Measurements from ENCODE around the gene ACBD4. TPM values are rescaled to one million over a fixed set of nuclear protein-coding genes. Genes with fewer than 3 reads are reported as not detected.

ACBD4 gene
- total and polyA plus RNA-seq, 2 donors from 2014 or later, result 19.2 to 46.3 TPM

DNA sequence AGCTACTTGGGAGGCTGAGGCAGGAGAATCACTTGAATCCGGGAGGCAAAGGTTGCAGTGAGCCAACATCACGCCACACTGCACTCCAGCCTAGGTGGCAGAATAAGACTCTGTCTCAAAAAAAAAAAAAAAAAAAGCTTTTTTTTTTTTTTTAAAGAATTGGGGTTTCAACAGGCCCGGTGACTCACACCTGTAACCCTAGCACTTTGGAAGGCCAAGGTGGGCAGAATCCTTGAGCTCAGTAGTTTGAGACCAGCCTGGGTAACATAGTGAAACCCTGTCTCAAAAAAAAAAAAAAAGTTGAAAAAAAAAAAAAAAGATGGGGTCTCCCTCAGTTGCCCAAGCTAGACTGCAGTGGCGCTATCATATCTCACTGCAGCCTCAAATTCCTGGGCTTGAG lies 19.5 kb downstream of the ACBD4 start:
- H3K27ac ChIP-seq (ENCODE audit: low read depth in 2 of 2, low read length in 2 of 2), result no peak overlapping the region
- TF ChIP-seq, protein P1, sequence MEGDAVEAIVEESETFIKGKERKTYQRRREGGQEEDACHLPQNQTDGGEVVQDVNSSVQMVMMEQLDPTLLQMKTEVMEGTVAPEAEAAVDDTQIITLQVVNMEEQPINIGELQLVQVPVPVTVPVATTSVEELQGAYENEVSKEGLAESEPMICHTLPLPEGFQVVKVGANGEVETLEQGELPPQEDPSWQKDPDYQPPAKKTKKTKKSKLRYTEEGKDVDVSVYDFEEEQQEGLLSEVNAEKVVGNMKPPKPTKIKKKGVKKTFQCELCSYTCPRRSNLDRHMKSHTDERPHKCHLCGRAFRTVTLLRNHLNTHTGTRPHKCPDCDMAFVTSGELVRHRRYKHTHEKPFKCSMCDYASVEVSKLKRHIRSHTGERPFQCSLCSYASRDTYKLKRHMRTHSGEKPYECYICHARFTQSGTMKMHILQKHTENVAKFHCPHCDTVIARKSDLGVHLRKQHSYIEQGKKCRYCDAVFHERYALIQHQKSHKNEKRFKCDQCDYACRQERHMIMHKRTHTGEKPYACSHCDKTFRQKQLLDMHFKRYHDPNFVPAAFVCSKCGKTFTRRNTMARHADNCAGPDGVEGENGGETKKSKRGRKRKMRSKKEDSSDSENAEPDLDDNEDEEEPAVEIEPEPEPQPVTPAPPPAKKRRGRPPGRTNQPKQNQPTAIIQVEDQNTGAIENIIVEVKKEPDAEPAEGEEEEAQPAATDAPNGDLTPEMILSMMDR (IDR thresholded peaks at IDR 0.05; ENCODE audit: borderline replicate concordance, extremely low read depth, insufficient read depth), result no peak
- peaks cover 3 to 26% (median 19%) of the 10 kb centered on the region in 3 donors for H3K4me1 ChIP-seq (ENCODE audit: control insufficient read depth in 2 of 3, insufficient read depth in 2 of 3, low read depth in 1 of 3, low read length in 3 of 3)

DNA sequence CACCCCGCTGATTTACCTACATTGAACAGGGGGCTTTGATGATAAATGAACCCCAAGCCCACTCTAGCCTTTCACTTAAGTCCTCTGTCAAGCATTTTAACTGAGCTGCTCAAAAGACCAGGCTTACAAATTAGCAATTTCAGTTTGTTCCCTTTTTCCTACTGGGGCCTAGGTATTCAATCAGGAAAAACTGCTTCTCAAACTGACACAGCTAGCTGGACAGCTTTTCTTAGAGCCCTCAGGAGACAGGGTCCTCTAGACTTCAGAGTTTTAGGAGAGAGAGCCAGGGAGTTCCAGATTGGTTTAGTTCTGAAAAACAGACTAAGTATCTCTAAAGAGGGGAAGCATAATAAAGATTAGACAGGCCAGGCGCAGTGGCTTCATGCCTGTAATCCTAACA lies 20.0 kb downstream of the ACBD4 start:
- FAIRE-seq (no peak), DNase-seq (peak in 1 of 5 donors; percentile 29)
- Histone ChIP-seq H3K9me3 (ENCODE audit: control insufficient read depth in 2 of 3, insufficient read depth in 1 of 3, low read length in 3 of 3) (no peaks in the 10 kb centered on the region), H3K9ac (ENCODE audit: low read length in 3 of 3) (peak overlapping the region in 1 of 3 donors; percentile 40), H3K27ac (ENCODE audit: low read depth in 2 of 2, low read length in 2 of 2) (no peak overlapping the region), H3K36me3 (ENCODE audit: control insufficient read depth in 2 of 3, insufficient read depth in 3 of 3, low read length in 3 of 3) (no peaks in the 10 kb centered on the region), H3K4me1 (ENCODE audit: control insufficient read depth in 2 of 3, insufficient read depth in 2 of 3, low read depth in 1 of 3, low read length in 3 of 3) (peaks cover 3 to 26% (median 19%) of the 10 kb centered on the region in 3 donors), H3K27me3 (ENCODE audit: control insufficient read depth, insufficient read depth, low read length) (no peaks in the 10 kb centered on the region), H3K4me3 (ENCODE audit: low read length in 3 of 3) (no peak overlapping the region)
- intact Hi-C loops (cut with DNase I), result no loop called here
- TF ChIP-seq, protein P1 (IDR thresholded peaks at IDR 0.05; ENCODE audit: borderline replicate concordance, extremely low read depth, insufficient read depth), result no peak

More for the DNA sequence above, 19.5 kb downstream of the ACBD4 start:
- intact Hi-C loops (cut with DNase I), result no loop called here
- peak overlapping the region in 1 of 3 donors; percentile 40 for H3K9ac ChIP-seq (ENCODE audit: low read length in 3 of 3)
- H3K9me3 ChIP-seq (ENCODE audit: control insufficient read depth in 2 of 3, insufficient read depth in 1 of 3, low read length in 3 of 3), result no peaks in the 10 kb centered on the region
- no peak overlapping the region for H3K4me3 ChIP-seq (ENCODE audit: low read length in 3 of 3)
- no peak for FAIRE-seq
- peak in 1 of 5 donors; percentile 10 for DNase-seq
- no peaks in the 10 kb centered on the region for H3K27me3 ChIP-seq (ENCODE audit: control insufficient read depth, insufficient read depth, low read length)
- no peaks in the 10 kb centered on the region for H3K36me3 ChIP-seq (ENCODE audit: control insufficient read depth in 2 of 3, insufficient read depth in 3 of 3, low read length in 3 of 3)

DNA sequence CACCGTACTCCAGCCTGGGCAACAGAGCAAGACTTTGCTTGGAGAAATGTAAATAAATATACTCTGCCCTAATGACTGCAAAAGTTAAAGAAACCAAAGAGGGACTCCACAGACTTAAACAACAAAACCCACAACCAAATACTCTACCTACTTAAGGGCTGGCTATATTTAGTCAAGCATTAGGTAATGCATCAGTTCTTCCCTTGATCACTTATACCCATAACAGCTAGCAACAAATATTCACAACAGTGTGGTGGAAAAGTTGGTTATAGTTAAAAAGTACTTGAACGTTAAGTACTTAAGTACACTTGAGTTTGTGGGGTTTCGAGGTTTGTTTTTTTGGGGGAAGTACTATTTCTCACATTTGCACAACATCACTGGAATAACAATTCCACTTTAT lies 20.8 kb downstream of the ACBD4 start:
- no peak overlapping the region for H3K27ac ChIP-seq (ENCODE audit: low read depth in 2 of 2, low read length in 2 of 2)
- TF ChIP-seq, protein P1 (IDR thresholded peaks at IDR 0.05; ENCODE audit: borderline replicate concordance, extremely low read depth, insufficient read depth), result no peak
- no peak overlapping the region for H3K9ac ChIP-seq (ENCODE audit: low read length in 3 of 3)

More for the DNA sequence above, 20.8 kb downstream of the ACBD4 start:
- Histone ChIP-seq H3K9me3 (ENCODE audit: control insufficient read depth in 2 of 3, insufficient read depth in 1 of 3, low read length in 3 of 3) (no peaks in the 10 kb centered on the region), H3K27me3 (ENCODE audit: control insufficient read depth, insufficient read depth, low read length) (no peaks in the 10 kb centered on the region), H3K4me1 (ENCODE audit: control insufficient read depth in 2 of 3, insufficient read depth in 2 of 3, low read depth in 1 of 3, low read length in 3 of 3) (peaks cover 3 to 20% (median 16%) of the 10 kb centered on the region in 3 donors), H3K4me3 (ENCODE audit: low read length in 3 of 3) (no peak overlapping the region), H3K36me3 (ENCODE audit: control insufficient read depth in 2 of 3, insufficient read depth in 3 of 3, low read length in 3 of 3) (no peaks in the 10 kb centered on the region)
- FAIRE-seq (no peak), DNase-seq (no peak)
- intact Hi-C loops (cut with DNase I), result no loop called here
